ENCODE results near the gene KIAA0825. TPM values are rescaled to one million over a fixed set of nuclear protein-coding genes. Genes with fewer than 3 reads are reported as not detected.

The KIAA0825 gene
- total and polyA plus RNA-seq, 3 donors from 2014 or later = 4.1 to 11.2 (median 9.3) TPM

DNA sequence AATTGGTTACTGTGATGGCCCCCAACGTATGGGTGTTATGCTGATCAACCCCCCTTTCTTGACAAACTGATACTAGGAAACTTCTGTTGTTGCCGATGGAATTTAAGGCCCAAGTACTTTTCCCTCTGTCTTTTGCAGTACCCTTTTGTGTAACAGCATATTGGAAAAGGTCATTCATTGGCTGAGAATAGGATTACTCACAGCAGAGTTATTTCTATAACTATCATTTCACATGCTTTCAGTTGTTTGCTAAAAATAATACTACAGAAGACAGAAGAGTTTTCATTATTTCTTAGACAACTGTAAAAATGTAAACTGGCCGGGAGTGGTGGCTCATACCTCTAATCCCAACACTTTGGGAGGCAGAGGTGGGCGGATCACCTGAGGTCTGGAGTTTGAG lies 329.5 kb downstream of the KIAA0825 start:
- H3K36me3 ChIP-seq (ENCODE audit: low read depth, missing control alignments) = no peaks in the 10 kb centered on the region
- H3K27me3 ChIP-seq = no peaks in the 10 kb centered on the region
- WGBS, 2 donors = 51 to 77% methylated on average over 4 of the region's 4 CpGs
- H3K4me1 ChIP-seq = no peaks in the 10 kb centered on the region
- H3K27ac ChIP-seq = no peak overlapping the region
- intact Hi-C loops (cut with DNase I; ENCODE audit: low total_unique reads) = no loop called here
- H3K4me3 ChIP-seq = no peak overlapping the region
- TF ChIP-seq POLR2A (IDR thresholded peaks at IDR 0.05) = no peak
- TF ChIP-seq, protein P1, sequence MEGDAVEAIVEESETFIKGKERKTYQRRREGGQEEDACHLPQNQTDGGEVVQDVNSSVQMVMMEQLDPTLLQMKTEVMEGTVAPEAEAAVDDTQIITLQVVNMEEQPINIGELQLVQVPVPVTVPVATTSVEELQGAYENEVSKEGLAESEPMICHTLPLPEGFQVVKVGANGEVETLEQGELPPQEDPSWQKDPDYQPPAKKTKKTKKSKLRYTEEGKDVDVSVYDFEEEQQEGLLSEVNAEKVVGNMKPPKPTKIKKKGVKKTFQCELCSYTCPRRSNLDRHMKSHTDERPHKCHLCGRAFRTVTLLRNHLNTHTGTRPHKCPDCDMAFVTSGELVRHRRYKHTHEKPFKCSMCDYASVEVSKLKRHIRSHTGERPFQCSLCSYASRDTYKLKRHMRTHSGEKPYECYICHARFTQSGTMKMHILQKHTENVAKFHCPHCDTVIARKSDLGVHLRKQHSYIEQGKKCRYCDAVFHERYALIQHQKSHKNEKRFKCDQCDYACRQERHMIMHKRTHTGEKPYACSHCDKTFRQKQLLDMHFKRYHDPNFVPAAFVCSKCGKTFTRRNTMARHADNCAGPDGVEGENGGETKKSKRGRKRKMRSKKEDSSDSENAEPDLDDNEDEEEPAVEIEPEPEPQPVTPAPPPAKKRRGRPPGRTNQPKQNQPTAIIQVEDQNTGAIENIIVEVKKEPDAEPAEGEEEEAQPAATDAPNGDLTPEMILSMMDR (IDR thresholded peaks at IDR 0.05) = no peak
- no peaks in the 10 kb centered on the region for H3K9me3 ChIP-seq
- DNase-seq = no peak

DNA sequence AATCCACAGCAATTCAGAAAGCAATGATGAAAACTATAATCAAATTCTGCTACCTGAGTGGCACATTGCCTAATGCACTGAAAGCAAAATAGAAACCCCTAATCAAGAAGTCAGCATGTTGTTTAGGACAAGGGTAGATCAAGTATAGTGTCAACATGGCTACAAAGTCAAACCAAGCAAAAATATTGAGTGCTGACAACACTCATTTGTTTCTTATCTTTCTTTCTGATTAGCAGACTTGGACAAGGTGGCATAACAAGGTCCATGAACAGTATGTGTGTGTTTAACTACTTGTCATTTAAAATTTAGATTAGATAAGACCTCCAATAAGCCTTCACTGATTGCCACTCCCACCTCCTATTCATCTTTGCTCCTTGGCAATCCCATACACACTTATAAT lies 332.4 kb downstream of the KIAA0825 start:
- H3K27me3 ChIP-seq = no peaks in the 10 kb centered on the region
- no peak overlapping the region for H3K4me3 ChIP-seq
- H3K9me3 ChIP-seq = no peaks in the 10 kb centered on the region
- no peak for DNase-seq
- no peak overlapping the region for H3K27ac ChIP-seq
- no peak for TF ChIP-seq POLR2A (IDR thresholded peaks at IDR 0.05)
- TF ChIP-seq, protein P1 (IDR thresholded peaks at IDR 0.05) = no peak
- intact Hi-C loops (cut with DNase I; ENCODE audit: low total_unique reads) = no loop called here
- no peaks in the 10 kb centered on the region for H3K36me3 ChIP-seq (ENCODE audit: low read depth, missing control alignments)
- no peaks in the 10 kb centered on the region for H3K4me1 ChIP-seq

DNA sequence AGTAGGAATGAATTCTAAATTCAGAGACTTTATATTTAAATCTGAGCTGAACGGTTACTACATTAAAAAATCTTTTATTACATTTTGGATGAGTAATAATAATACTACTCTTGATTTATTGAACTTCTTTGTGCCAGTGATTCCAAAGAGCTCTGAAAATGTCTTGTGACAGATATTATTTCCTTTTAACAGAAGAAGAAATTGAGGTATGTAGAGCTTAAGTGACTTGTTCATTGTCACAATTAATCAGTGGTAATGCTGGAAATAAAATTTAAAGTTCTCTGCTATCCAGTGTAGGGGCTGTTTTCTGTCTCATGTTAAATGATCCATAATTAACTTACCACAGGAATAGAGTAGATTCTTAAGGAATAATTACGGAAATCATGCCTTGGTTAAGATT lies 335.3 kb downstream of the KIAA0825 start:
- Histone ChIP-seq H3K4me3 (no peak overlapping the region), H3K27ac (no peak overlapping the region), H3K9me3 (no peaks in the 10 kb centered on the region), H3K36me3 (ENCODE audit: low read depth, missing control alignments) (no peaks in the 10 kb centered on the region), H3K27me3 (no peaks in the 10 kb centered on the region), H3K4me1 (no peaks in the 10 kb centered on the region)
- intact Hi-C loops (cut with DNase I; ENCODE audit: low total_unique reads) = no loop called here
- DNase-seq = no peak
- WGBS, 2 donors = 79 to 88% methylated on average over 2 of the region's 2 CpGs
- no peak for TF ChIP-seq POLR2A (IDR thresholded peaks at IDR 0.05)
- TF ChIP-seq, protein P1 (IDR thresholded peaks at IDR 0.05) = no peak

DNA sequence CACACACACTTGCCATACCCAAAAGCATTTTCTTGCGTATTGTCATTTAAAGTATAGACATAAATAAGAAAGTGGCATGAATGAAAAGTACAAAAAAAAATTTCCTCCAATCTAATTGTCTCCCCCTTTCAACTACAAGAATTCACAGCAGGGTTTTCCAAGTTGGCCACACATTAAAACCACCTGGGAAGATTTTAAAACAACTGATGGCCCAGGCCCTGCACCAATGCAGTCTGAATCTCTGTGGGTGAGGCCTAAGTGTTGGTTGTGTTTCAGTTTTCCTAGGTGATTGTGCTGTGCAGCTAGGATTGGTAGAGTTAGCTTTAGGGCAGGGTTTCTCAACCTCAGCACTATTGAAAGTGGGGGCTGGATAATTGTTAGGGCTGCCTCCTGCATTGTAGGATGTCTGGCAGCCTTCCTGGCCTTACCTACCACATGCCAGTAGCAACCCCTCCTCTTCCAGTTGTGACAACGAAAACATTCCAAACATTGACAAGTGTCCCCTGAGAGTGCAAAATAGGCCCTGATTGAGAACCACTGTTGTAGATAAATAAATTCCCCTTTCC lies 337.1 kb downstream of the KIAA0825 start:
- WGBS, 2 donors = 92 to 93% methylated on average over 2 of the region's 2 CpGs
- Histone ChIP-seq H3K9me3 (no peaks in the 10 kb centered on the region), H3K36me3 (ENCODE audit: low read depth, missing control alignments) (no peaks in the 10 kb centered on the region), H3K27ac (no peak overlapping the region), H3K4me3 (no peak overlapping the region), H3K4me1 (no peaks in the 10 kb centered on the region), H3K27me3 (no peaks in the 10 kb centered on the region)
- TF ChIP-seq POLR2A (IDR thresholded peaks at IDR 0.05) = no peak
- TF ChIP-seq, protein P1 (IDR thresholded peaks at IDR 0.05) = no peak
- DNase-seq = no peak
- intact Hi-C loops (cut with DNase I; ENCODE audit: low total_unique reads) = no loop called here

DNA sequence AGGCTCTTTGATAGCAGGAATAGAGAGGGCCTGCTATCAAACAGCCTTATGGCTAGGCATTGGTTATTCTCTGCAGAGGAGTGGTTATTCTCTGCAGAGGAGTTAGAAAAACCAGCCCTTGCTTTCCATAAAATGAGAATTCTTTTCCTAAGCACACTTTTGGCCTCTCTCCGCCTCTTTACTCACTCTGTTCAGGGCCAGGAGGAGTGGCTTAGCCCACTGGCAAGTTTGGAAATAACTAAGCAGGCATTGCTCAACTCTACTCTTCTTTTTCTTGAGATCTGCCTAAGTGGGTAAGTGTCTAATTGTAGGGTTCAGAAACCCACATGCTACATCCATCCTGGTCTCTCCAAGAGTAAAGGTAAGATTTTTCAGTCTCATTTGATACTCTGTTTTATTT lies 341.7 kb downstream of the KIAA0825 start:
- no peaks in the 10 kb centered on the region for H3K27me3 ChIP-seq
- H3K27ac ChIP-seq = no peak overlapping the region
- whole genome bisulfite sequencing, 2 donors = 79 to 91% methylated on average over 1 of the region's 1 CpG
- intact Hi-C loops (cut with DNase I; ENCODE audit: low total_unique reads) = no loop called here
- no peaks in the 10 kb centered on the region for H3K9me3 ChIP-seq
- no peak overlapping the region for H3K4me3 ChIP-seq
- no peaks in the 10 kb centered on the region for H3K36me3 ChIP-seq (ENCODE audit: low read depth, missing control alignments)
- no peak for TF ChIP-seq POLR2A (IDR thresholded peaks at IDR 0.05)
- TF ChIP-seq, protein P1 (IDR thresholded peaks at IDR 0.05) = no peak
- DNase-seq = no peak
- H3K4me1 ChIP-seq = no peaks in the 10 kb centered on the region

Data from testis (tissue), 3 donors.